Esophagus (tissue), 2 donors: Measurements from ENCODE around the gene RRAGD. TPM values are rescaled to one million over a fixed set of nuclear protein-coding genes. Genes with fewer than 3 reads are reported as not detected.

ENCODE experiments used
- H3K27ac ChIP-seq, 2 donors: one replicate each; pipeline ENCODE4 v1.5.1; 2013; ENCODE audit warnings: low read depth in 2 of 2, mild to moderate bottlenecking in 2 of 2, inconsistent platforms in 1 of 2, low read length in 1 of 2, moderate library complexity in 1 of 2
- H3K27me3 ChIP-seq, 2 donors: one replicate each; pipeline ENCODE4 v1.6.1; 2013; ENCODE audit warnings: low read length in 2 of 2, control low read depth in 1 of 2, mild to moderate bottlenecking in 1 of 2; ENCODE audit not compliant: insufficient read depth in 2 of 2, control insufficient read depth in 1 of 2
- H3K36me3 ChIP-seq, 2 donors: one replicate each; pipeline ENCODE4 v1.6.1; 2013; ENCODE audit warnings: low read length in 1 of 2; ENCODE audit not compliant: control insufficient read depth in 2 of 2, insufficient read depth in 2 of 2
- H3K4me1 ChIP-seq, 2 donors: one replicate each; pipeline ENCODE4 v1.6.1; 2013; ENCODE audit warnings: low read length in 1 of 2; ENCODE audit not compliant: control insufficient read depth in 2 of 2, insufficient read depth in 2 of 2
- H3K4me3 ChIP-seq, 2 donors: one replicate each; pipeline ENCODE4 v1.5.1; 2013; ENCODE audit warnings: low read length in 2 of 2, mild to moderate bottlenecking in 2 of 2, low read depth in 1 of 2, moderate library complexity in 1 of 2
- H3K9me3 ChIP-seq, 2 donors: one replicate each; pipeline ENCODE4 v1.6.1; 2013; ENCODE audit warnings: mild to moderate bottlenecking in 2 of 2, low read depth in 1 of 2, low read length in 1 of 2, moderate library complexity in 1 of 2; ENCODE audit not compliant: control insufficient read depth in 2 of 2, insufficient read depth in 1 of 2
- WGBS, 2 donors: extraction: QIAGEN DNeasy Blood & Tissue Kit; methylation state at CpG; one replicate each; pipeline ENCODE4 v1.1.7; 2013; 5-methylcytosine and 5-hydroxymethylcytosine counted together
- polyA plus RNA-seq, 2 donors: library from polyadenylated mRNA; stranded (reverse); fragments of 200-250 nt; gene quantifications; one replicate each; pipeline ENCODE4 v1.2.3, GENCODE V29; 2013
- donor health status: healthy with polysubstance abuse.
- donor health status: Bipolar disorder and iron deficiency.

Gene RRAGD
- polyA plus RNA-seq, 2 donors, result 14.4 to 22.4 TPM

DNA sequence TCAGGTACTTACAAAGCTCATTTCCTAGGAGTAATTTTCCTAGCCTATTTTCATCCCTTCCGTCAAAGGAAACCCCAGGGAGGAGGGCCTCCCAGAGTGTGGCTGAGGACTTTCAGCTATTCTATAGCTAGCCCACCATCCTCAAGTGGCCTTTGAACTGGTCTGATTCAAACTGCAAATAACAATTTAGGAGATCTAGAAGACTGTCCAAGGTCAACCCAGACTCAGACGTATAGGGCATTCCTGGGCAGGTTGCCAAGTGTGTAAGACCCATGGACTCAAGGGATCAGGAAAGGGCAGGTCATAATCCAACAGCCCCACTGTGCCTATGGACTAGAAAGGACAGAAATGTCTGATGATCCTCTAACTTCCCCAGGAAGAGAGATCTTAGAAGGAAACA is 2.1 kb upstream of the RRAGD start:
- peaks cover 2 to 9% of the 10 kb centered on the region in 2 donors for H3K4me1 ChIP-seq
- WGBS, 2 donors, result 21 to 44% methylated on average over 2 of the region's 2 CpGs
- H3K36me3 ChIP-seq, result no peaks in the 10 kb centered on the region
- no peak overlapping the region for H3K27ac ChIP-seq
- H3K27me3 ChIP-seq, result no peaks in the 10 kb centered on the region
- H3K4me3 ChIP-seq, result no peak overlapping the region
- no peaks in the 10 kb centered on the region for H3K9me3 ChIP-seq

DNA sequence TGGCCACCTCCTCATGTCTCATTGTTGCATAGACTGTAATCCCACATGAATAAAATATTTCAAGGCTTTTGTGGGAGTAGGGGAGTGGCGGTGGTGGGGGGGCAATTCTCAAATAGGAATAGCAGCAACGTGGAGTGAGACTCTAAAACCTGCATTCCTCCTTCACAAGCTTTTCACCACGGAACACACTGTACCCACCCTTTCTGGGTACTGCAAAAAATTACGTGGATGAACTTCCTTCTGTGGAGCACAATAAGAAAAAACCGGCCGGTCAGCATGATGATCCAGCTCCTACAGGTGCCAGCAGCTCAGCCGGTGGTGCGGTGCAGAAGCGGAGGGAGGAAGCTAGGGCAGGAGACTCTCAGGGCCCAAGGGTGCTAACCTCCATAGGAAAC is 930 bp upstream of the RRAGD start:
- H3K27me3 ChIP-seq, result no peaks in the 10 kb centered on the region
- H3K36me3 ChIP-seq, result no peaks in the 10 kb centered on the region
- WGBS, 2 donors, result 18 to 19% methylated on average over 9 of the region's 9 CpGs
- H3K9me3 ChIP-seq, result no peaks in the 10 kb centered on the region
- H3K27ac ChIP-seq, result peak overlapping the region; percentile 86 to 91
- H3K4me1 ChIP-seq, result peaks cover 2 to 9% of the 10 kb centered on the region in 2 donors
- peak overlapping the region; percentile 63 to 86 for H3K4me3 ChIP-seq

DNA sequence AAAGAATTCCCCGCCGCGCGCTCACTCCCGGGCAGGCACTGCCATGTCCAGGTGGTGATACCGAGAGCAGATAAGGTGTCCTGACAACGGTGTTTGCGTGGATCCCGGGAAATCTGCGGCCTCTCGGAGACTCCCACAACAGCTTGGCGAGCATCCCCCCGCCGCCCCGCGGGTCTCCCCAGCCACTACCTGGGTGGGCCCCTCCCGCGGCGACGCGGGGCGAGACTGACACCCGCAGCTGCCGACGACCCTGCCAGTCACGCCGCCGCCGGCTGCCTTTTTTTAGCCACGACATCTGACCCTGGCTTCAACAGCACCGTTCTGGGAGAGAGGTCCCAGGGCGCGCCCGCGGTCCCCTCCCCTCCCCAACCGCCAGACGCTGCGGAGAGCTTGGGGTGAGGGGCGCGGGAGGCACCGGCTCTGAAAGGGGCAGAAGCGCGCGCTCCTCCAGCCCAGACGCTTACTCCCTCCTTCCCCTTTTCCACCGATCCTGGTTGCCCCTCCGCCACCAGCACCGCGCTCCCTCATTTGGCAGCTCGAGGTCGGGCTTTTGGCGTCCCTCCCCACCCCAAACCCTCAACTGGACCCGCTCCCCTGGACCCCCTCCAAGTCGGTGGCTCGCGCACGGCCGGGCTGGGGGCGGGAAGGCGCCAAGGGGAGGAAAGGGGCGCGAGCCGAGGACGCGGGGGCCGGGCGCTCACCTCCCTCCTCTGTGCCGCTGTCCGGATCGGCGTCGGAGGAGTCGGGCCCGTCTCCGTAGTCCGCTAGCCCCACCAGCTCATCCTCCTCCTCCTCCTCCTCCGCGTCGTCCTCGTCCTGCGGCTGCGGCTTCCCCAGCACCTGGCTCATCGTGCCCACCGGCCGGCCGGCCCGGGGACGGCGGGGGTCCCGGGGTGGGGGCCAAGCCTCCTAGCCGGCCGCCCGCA is 665 bp downstream of the RRAGD start:
- Histone ChIP-seq H3K9me3 (no peaks in the 10 kb centered on the region), H3K27ac (peak overlapping the region; percentile 77 to 91), H3K27me3 (no peaks in the 10 kb centered on the region), H3K4me3 (peak overlapping the region; percentile 63 to 86), H3K4me1 (peaks cover 2 to 9% of the 10 kb centered on the region in 2 donors), H3K36me3 (no peaks in the 10 kb centered on the region)
- 0 to 1% methylated on average over 70 to 93 of the region's 93 CpGs for WGBS, 2 donors

DNA sequence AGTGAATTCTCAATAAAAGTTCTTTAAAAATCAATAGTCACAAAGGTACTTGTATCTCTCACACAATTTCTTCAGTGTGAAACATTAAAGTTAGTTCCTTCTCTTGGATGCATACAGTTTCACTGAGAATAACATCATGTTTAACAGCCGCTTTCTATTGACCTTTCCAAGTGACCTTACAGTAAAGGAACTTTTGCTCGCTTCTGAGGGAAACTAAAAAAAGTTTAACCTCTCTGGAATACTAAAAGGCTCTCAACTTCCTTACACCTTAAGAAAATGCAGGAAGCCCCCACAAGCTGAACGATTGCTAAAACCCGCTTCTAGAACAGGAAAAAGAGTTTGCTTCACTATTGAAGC is 1.3 kb downstream of the RRAGD start:
- Histone ChIP-seq H3K4me1 (peaks cover 2 to 12% of the 10 kb centered on the region in 2 donors), H3K27me3 (no peaks in the 10 kb centered on the region), H3K9me3 (no peaks in the 10 kb centered on the region), H3K4me3 (peak overlapping the region; percentile 63 to 86), H3K27ac (peak overlapping the region; percentile 53 to 91), H3K36me3 (no peaks in the 10 kb centered on the region)
- WGBS, 2 donors, result 16 to 24% methylated on average over 4 of the region's 4 CpGs

DNA sequence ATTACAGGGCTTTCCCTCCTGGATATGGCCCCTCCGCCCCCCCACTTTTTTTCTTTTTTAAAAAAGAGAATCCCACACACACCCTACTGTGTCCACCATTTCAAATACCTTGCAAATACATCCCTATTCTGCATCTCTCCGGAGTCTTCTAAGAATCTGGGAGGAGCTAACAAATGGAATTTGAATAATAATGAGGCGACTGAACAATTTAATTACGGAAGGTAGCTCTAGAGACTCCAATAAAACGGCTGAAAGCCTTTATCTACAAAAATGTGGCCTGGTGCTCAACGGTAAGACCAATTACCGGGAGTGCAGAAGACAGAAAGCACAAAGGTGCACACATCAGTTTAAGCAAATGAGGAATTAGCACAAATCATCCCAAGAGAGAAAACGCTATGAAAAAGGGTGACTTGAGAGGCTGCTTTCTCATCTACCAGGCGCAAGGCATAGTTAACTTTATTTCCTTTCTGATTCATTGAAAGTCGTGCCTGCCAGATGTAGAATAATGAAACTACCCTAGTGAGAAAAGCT is 1.8 kb downstream of the RRAGD start:
- no peaks in the 10 kb centered on the region for H3K27me3 ChIP-seq
- H3K36me3 ChIP-seq, result no peaks in the 10 kb centered on the region
- H3K27ac ChIP-seq, result no peak overlapping the region
- WGBS, 2 donors, result 58 to 67% methylated on average over 10 of the region's 10 CpGs
- no peaks in the 10 kb centered on the region for H3K9me3 ChIP-seq
- H3K4me3 ChIP-seq, result peak overlapping the region in 1 of 2 donors; percentile 63
- H3K4me1 ChIP-seq, result peaks cover 2 to 12% of the 10 kb centered on the region in 2 donors

DNA sequence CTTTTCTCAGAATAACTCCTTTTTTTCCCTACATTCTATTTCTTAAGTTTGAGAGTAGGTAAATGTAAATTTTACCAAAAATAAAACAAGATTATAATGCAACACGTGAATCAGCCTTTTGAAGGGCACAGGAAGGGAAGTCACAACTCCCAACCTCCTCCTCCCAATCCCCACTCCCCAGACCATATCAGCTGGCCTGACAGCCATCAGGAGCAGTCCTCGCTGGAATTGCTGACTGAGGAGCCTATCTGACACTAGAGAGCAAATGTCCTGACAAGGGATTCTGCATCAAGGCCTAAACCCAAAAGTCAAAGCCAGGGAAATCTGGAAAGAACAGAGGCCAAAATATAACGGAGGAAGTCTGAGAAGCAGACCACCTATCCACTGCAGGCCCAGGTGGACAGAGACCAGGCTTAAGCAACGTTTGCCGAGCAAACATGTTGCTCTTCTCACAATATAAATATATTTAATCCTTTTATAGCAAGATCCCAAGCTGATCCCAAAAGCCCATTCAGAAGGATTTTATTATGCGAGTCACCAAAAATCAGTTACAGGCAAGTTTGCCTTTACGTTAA is 2.5 kb downstream of the RRAGD start:
- 80 to 84% methylated on average over 7 of the region's 7 CpGs for WGBS, 2 donors
- Histone ChIP-seq H3K4me1 (peaks cover 2 to 12% of the 10 kb centered on the region in 2 donors), H3K9me3 (no peaks in the 10 kb centered on the region), H3K4me3 (no peak overlapping the region), H3K36me3 (no peaks in the 10 kb centered on the region), H3K27ac (no peak overlapping the region), H3K27me3 (no peaks in the 10 kb centered on the region)

DNA sequence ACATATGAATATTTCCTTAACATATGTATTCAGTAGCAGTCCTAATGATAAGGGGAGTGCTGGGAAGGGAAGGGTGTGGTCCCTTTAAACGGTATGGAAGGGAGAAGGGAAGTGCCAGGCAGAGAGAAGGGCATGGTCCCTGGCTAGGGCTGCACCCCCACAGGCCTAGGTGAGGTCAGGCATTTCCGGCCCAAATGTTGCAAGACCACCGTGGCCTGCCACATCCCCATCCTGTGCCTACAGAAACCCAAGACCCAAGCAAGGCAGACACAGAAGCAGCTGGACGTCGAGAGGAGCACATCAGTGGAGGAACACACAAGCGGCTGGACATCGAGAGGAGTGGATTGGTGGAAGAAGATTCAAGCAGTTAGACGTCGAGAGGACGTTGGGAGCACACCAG is 5.9 kb downstream of the RRAGD start:
- no peaks in the 10 kb centered on the region for H3K27me3 ChIP-seq
- WGBS, 2 donors, result 67 to 75% methylated on average over 10 of the region's 10 CpGs
- H3K4me1 ChIP-seq, result peaks cover 0 to 3% of the 10 kb centered on the region in 2 donors
- no peak overlapping the region for H3K27ac ChIP-seq
- H3K36me3 ChIP-seq, result no peaks in the 10 kb centered on the region
- no peak overlapping the region for H3K4me3 ChIP-seq
- no peaks in the 10 kb centered on the region for H3K9me3 ChIP-seq

DNA sequence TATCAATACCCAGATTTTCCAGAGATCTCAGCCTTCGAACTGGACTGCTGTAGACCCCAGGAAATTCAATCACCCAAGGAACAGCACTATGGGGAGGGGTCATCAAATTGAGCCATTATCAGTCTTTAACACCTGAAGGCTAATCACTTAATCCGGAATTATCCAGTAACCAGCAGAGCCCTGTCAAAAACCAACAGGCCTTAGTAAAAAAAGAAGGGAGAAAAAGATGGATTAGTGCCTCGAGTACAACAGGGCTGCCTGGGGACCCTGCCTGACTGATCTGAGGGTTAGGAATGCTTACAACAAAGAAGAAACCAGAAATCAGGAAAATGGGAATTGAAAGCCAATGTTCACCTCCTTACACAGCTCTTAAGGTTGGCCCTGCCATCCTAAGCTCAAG is 7.6 kb downstream of the RRAGD start:
- Histone ChIP-seq H3K4me1 (peaks cover 0 to 3% of the 10 kb centered on the region in 2 donors), H3K27me3 (no peaks in the 10 kb centered on the region), H3K36me3 (no peaks in the 10 kb centered on the region), H3K9me3 (no peaks in the 10 kb centered on the region), H3K27ac (no peak overlapping the region), H3K4me3 (no peak overlapping the region)
- 73 to 74% methylated on average over 3 of the region's 3 CpGs for WGBS, 2 donors

DNA sequence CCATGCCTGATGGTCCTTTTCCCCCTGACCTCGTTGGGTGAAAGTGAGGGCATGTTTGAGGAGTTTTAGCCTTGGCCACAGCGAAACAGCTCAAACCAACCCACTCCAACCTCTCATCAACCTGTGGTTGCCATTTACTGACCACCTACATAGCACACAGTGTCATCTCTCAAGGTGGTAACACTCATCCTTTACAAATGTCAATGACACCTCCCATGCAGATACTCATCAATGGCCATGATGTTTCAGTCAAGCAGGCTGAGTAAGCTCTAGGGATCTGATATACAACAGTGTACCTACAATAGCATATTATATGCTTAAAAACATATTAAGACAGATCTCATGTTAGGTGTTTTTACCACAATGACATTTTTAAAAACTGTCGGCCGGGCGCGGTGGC is 9.3 kb downstream of the RRAGD start:
- no peaks in the 10 kb centered on the region for H3K9me3 ChIP-seq
- no peaks in the 10 kb centered on the region for H3K27me3 ChIP-seq
- peaks cover 0 to 3% of the 10 kb centered on the region in 2 donors for H3K4me1 ChIP-seq
- H3K27ac ChIP-seq, result no peak overlapping the region
- no peak overlapping the region for H3K4me3 ChIP-seq
- no peaks in the 10 kb centered on the region for H3K36me3 ChIP-seq
- 87 to 94% methylated on average over 6 of the region's 6 CpGs for WGBS, 2 donors
